ENCODE measurements around the gene TTC19.

TTC19 gene

DNA sequence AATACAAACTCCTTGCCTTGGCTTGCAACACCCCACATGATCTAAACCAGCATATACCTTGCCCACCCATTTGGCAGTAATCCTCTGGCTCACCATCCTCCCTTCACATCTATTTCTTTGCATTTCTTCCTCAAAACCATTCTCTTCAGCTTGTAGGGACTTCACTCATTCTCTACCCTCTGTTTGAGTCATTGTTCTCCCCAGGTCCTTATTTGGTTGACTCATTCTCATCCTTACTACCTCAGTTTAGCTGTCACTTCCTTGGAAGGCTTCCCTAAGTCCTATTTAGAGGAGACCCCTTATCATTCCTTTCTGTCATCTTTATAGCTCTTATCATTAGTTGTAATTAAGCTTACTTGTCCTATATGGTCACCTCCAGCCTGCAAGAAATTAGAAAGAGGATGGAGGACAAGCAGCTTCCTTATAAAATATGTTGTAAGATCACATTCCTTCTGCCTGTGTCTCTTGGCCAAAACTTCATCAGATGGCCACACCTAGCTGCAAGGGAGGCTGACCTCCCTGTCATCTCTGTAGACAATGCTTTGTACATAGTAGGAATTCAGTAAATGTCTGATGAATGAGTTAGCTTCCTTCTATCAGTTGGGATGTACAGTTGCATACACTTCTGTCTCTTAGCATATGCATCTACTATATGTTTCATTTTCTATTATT, 1.7 kb downstream of the TTC19 start:
- TF ChIP-seq, protein P1, sequence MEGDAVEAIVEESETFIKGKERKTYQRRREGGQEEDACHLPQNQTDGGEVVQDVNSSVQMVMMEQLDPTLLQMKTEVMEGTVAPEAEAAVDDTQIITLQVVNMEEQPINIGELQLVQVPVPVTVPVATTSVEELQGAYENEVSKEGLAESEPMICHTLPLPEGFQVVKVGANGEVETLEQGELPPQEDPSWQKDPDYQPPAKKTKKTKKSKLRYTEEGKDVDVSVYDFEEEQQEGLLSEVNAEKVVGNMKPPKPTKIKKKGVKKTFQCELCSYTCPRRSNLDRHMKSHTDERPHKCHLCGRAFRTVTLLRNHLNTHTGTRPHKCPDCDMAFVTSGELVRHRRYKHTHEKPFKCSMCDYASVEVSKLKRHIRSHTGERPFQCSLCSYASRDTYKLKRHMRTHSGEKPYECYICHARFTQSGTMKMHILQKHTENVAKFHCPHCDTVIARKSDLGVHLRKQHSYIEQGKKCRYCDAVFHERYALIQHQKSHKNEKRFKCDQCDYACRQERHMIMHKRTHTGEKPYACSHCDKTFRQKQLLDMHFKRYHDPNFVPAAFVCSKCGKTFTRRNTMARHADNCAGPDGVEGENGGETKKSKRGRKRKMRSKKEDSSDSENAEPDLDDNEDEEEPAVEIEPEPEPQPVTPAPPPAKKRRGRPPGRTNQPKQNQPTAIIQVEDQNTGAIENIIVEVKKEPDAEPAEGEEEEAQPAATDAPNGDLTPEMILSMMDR (IDR thresholded peaks at IDR 0.05; ENCODE audit: insufficient read depth, low read length, missing control alignments): no peak
- POLR2A ChIA-PET: interaction anchor here (0.7 kb wide), 1 partner anchor 26 kb away, joined by 3 read pairs; no protein-coding TSS in a partner anchor
- CTCF ChIA-PET: interaction anchor here (1.0 to 3.0 kb wide), 3 partner anchors 10 to 56 kb away, joined by 3 to 19 read pairs (median 4); partner anchors contain the start of gene ADORA2B
- H3K4me3 ChIP-seq (ENCODE audit: low read depth, low read length): peak overlapping the region; percentile 85; the same call in 1 of the 2 replicates
- no peak for DNase-seq (ENCODE audit: low read depth, low spot score)

DNA sequence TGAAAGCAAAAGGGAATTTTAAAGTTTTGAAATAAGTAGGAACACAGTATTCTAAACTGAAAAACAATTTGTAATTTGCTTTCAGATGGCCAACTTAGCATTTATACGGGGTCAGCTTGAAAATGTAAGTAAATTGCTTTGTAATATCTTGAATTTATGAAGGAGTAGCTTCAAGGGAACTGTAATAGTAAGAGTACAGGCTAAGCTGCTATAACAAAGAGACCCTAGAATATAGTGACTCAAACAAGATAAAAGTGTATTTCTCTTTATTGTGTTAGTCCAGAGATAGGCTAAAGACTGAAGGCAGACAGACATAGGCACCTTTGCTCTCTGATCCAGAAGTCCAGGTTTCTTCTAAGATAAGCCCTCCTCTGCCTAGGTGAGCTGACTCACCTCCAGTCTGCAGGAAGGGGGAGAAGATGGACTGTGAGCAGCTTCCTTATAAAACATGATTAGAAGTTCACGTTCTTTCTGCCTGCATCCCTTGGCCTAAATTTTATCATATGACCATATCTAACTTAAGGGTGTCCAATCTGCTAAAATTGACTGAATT, 3.2 kb downstream of the TTC19 start:
- POLR2A ChIA-PET: no interaction called here
- H3K4me3 ChIP-seq (ENCODE audit: low read depth, low read length): no peak overlapping the region
- CTCF ChIA-PET: interaction anchor here (3.0 kb wide), 1 partner anchor 11 kb away, joined by 19 read pairs; no protein-coding TSS in a partner anchor
- TF ChIP-seq, protein P1 (IDR thresholded peaks at IDR 0.05; ENCODE audit: insufficient read depth, low read length, missing control alignments): no peak
- no peak for DNase-seq (ENCODE audit: low read depth, low spot score)

DNA sequence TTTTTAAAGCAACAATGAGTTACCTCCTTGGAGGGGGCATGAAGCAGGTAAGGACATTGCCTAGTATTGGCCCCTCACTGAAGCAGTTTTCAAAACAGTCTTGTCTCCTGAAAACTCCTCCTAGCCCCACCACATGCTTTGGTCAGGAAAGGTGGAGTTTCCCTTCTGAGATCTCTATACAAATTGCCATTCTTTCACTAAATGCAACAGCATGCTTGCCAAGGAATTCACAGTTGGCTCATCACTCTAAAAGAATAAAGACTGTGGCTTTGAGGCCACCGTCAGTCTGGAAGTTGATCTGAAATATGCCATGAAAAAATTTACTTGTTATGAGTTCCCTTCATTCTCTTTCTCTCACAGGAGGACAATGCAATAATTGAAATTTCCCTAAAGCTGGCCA, 4.2 kb downstream of the TTC19 start:
- ChIA-PET POLR2A (no interaction called here), CTCF (interaction anchor here (1.7 to 3.0 kb wide), 3 partner anchors 9 to 11 kb away, joined by 7 to 19 read pairs (median 16); no protein-coding TSS in a partner anchor)
- no peak for DNase-seq (ENCODE audit: low read depth, low spot score)
- TF ChIP-seq, protein P1 (IDR thresholded peaks at IDR 0.05; ENCODE audit: insufficient read depth, low read length, missing control alignments): no peak
- no peak overlapping the region for H3K4me3 ChIP-seq (ENCODE audit: low read depth, low read length)

DNA sequence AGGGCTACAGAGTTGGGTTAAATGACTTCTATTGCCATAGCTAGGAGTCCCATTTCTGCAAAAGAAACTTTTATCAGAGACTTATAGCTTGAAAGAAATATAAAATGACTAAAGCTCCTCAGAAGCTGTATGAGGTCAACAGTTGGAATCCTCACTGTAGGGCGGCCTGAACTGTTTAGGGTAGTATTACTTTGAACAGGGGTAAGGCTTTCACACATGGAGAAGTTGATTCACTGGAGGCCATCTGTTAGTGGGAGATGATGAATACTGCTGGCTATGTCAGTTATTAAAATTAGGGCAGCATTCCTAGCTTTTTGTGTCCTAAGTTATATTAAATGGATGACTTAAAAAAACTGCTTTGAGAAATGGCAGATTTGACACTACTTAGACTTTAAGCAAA, 6.0 kb downstream of the TTC19 start:
- no peak overlapping the region for H3K4me3 ChIP-seq (ENCODE audit: low read depth, low read length)
- ChIA-PET POLR2A (no interaction called here), CTCF (interaction anchor here (1.0 to 2.3 kb wide), 5 partner anchors 7 to 177 kb away, joined by 3 to 16 read pairs (median 4); partner anchors contain the start of gene ADORA2B)
- TF ChIP-seq, protein P1 (IDR thresholded peaks at IDR 0.05; ENCODE audit: insufficient read depth, low read length, missing control alignments): no peak
- no peak for DNase-seq (ENCODE audit: low read depth, low spot score)

DNA sequence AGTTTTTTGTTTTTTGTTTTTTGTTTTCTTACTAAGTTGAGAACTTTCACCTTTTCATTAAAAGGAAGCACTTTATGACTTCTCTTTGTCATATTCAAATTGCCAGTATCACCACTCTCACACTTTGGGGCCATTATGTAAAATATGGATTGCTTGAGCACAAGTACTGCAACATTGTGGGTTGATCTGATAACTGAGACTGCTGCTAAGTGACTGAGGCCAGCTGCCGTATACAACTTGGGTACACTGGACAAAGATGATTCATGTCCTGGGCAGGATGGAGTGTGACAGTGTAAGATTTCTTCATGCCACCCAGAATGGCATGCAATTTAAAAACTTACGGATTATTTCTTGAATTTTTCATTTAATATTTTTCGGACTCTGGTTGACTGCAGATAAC, 7.8 kb downstream of the TTC19 start:
- no peak overlapping the region for H3K4me3 ChIP-seq (ENCODE audit: low read depth, low read length)
- no peak for DNase-seq (ENCODE audit: low read depth, low spot score)
- CTCF ChIA-PET: interaction anchor here (0.6 kb wide), 1 partner anchor 8 kb away, joined by 3 read pairs; the partner anchor contains the start of gene ZSWIM7
- TF ChIP-seq, protein P1 (IDR thresholded peaks at IDR 0.05; ENCODE audit: insufficient read depth, low read length, missing control alignments): no peak
- POLR2A ChIA-PET: no interaction called here

DNA sequence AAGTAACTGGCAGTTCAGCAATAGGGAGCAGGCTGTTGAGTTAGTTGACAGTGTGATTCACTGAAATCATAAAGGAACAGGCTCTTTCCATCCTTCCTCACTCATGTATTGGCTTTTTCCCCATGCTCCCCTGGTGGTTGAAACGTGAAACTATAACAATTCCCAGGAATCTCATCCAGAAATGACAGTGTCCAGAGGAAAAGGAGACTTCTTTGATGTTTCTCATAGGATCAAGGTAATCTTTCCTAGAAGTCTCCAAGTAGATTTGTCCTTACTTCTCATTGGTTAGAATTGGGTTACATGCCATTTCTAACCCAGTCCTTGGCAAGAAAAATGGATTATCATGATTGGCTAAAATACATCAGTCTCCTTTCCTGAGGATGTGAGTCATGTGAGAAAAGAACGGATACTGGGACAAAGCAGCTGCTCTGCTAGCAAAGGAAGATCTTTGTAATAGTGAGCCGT, 14.4 kb downstream of the TTC19 start:
- TF ChIP-seq, protein P1 (IDR thresholded peaks at IDR 0.05; ENCODE audit: insufficient read depth, low read length, missing control alignments): peak; percentile 53
- POLR2A ChIA-PET: no interaction called here
- peak; percentile 23 for DNase-seq (ENCODE audit: low read depth, low spot score)
- CTCF ChIA-PET: interaction anchor here (1.0 to 3.5 kb wide), 8 partner anchors 9 to 185 kb away, joined by 3 to 19 read pairs (median 10); partner anchors contain the start of genes TTC19 and ZSWIM7
- no peak overlapping the region for H3K4me3 ChIP-seq (ENCODE audit: low read depth, low read length)
